HG03439 (cell line): ENCODE results near the gene MCM10.

Experiments
- ATAC-seq: cut with Tn5 transposase; IDR thresholded peaks from one replicate; pipeline ENCODE4 v1.9.1; 2021; ENCODE audit warnings: mild to moderate bottlenecking, moderate library complexity; ENCODE audit not compliant: unreplicated experiment

Gene MCM10

DNA sequence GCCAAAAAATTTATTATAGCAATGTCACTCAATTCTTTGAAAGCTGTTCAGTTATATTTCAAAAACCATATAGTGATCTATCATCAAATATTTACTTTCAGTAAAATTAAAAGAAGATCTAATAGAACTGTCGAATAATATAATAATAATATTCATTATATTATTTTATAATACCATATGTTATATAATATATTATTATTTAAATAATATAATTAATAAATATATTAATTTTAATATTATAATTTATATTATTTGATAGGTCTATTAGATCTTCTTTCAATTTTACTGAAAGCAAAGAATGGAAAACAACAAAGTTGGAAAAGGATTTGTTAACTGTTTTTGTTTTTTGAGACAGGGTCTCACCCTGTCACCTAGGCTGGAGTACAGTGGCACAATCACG, 95.3 kb downstream of the MCM10 start:
- no peak for ATAC-seq

DNA sequence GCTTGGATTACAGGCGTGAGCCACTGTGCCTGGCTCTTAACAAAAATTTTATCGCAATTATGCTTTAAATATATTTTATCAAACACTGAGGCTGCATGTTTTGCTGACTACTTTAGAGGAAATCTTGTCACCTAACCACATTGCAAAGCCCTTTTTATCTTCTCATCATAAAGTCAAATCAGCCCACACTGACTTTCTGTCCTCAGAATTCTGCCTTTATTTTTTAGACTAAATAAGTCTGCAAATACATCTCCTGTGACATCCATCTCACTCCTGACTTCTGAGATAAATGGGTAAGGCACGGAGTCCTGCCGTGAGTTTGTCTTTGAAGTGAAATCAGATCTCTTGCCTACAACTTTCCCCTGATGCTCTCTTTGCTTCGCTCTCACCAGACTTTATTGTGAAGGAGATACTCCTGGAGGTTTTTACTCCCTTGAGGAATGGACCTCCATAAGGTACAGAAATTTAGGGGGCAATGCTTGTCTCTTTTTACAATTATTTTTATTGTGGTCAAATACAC, 96.3 kb downstream of the MCM10 start:
- no peak for ATAC-seq
